HG02588 (cell line): ENCODE data around the gene CORO2B.
"Not testable (repeated sequence)": the region's sequence is repeated elsewhere in the genome, so short reads cannot be mapped to it uniquely, and the experiment has no call there.

Experiments
- ATAC-seq: cut with Tn5 transposase; IDR thresholded peaks from one replicate; pipeline ENCODE4 v1.9.1; 2021; ENCODE audit warnings: mild to moderate bottlenecking, moderate library complexity; ENCODE audit not compliant: unreplicated experiment

Gene CORO2B

GRCh38 chr15:68604840-68605478 is 26.2 kb downstream of the CORO2B start:
- ATAC-seq = not testable (repeated sequence)

GRCh38 chr15:68606375-68606774 is 27.6 kb downstream of the CORO2B start:
- no peak for ATAC-seq

GRCh38 chr15:68608206-68608843 is 29.5 kb downstream of the CORO2B start:
- no peak for ATAC-seq

- ATAC-seq = no peak
Measured at GRCh38 chr15:68608844-68609232, 30.0 kb downstream of the CORO2B start.

GRCh38 chr15:68609629-68610028 is 30.8 kb downstream of the CORO2B start:
- ATAC-seq = no peak

- ATAC-seq = no peak
Measured at GRCh38 chr15:68610825-68611224, 32.0 kb downstream of the CORO2B start.

GRCh38 chr15:68612503-68612902 is 33.7 kb downstream of the CORO2B start:
- ATAC-seq = no peak

GRCh38 chr15:68612979-68613740 is 34.4 kb downstream of the CORO2B start:
- no peak for ATAC-seq

- ATAC-seq = no peak
Measured at GRCh38 chr15:68614286-68615035, 35.7 kb downstream of the CORO2B start.

- ATAC-seq = no peak
Measured at GRCh38 chr15:68615301-68615700, 36.5 kb downstream of the CORO2B start.

- ATAC-seq = no peak
Measured at GRCh38 chr15:68615811-68616210, 37.0 kb downstream of the CORO2B start.

- no peak for ATAC-seq
Measured at GRCh38 chr15:68616397-68616796, 37.6 kb downstream of the CORO2B start.

GRCh38 chr15:68617001-68617400 is 38.2 kb downstream of the CORO2B start:
- ATAC-seq = no peak

GRCh38 chr15:68617777-68618176 is 39.0 kb downstream of the CORO2B start:
- ATAC-seq = no peak

- ATAC-seq = no peak
Measured at GRCh38 chr15:68618394-68618793, 39.6 kb downstream of the CORO2B start.

- ATAC-seq = no peak
Measured at GRCh38 chr15:68618908-68619698, 40.3 kb downstream of the CORO2B start.

- ATAC-seq = no peak
Measured at GRCh38 chr15:68620721-68621527, 42.1 kb downstream of the CORO2B start.

- no peak for ATAC-seq
Measured at GRCh38 chr15:68621535-68621934, 42.7 kb downstream of the CORO2B start.

GRCh38 chr15:68623301-68623892 is 44.6 kb downstream of the CORO2B start:
- no peak for ATAC-seq
